HG02623 (cell line): ENCODE results near the gene HOXD4.

Experiments used
- ATAC-seq: cut with Tn5 transposase; IDR thresholded peaks from one replicate; pipeline ENCODE4 v1.9.1; 2021; ENCODE audit warnings: moderate library complexity; ENCODE audit not compliant: unreplicated experiment

The HOXD4 gene

GRCh38 chr2:176114120-176114929, 37.0 kb upstream of the HOXD4 start:
- no peak for ATAC-seq

GRCh38 chr2:176114930-176115625, 36.3 kb upstream of the HOXD4 start:
- no peak for ATAC-seq

- ATAC-seq, result no peak
Observed at GRCh38 chr2:176115883-176116813, 35.2 kb upstream of the HOXD4 start, which contains the start of gene HOXD10. Gene HOXD10 (plus strand): TSS chr2:176116778. CDS start chr2:176116834, 56 bp downstream.

- no peak for ATAC-seq
Observed at GRCh38 chr2:176117162-176117822, 34.1 kb upstream of the HOXD4 start.

GRCh38 chr2:176117823-176118371, 33.5 kb upstream of the HOXD4 start:
- ATAC-seq, result no peak

GRCh38 chr2:176118601-176119339, 32.6 kb upstream of the HOXD4 start:
- ATAC-seq, result no peak

- ATAC-seq, result no peak
Observed at GRCh38 chr2:176120364-176121189, 30.8 kb upstream of the HOXD4 start.

- ATAC-seq, result no peak
Observed at GRCh38 chr2:176121190-176122051, 29.9 kb upstream of the HOXD4 start.

- no peak for ATAC-seq
Observed at GRCh38 chr2:176122052-176122682, 29.2 kb upstream of the HOXD4 start.

- no peak for ATAC-seq
Observed at GRCh38 chr2:176122683-176123410, 28.5 kb upstream of the HOXD4 start, which contains the start of gene HOXD9. Gene HOXD9 (plus strand): TSS chr2:176122719. CDS start chr2:176122769, 50 bp downstream.

GRCh38 chr2:176123411-176124109, 27.8 kb upstream of the HOXD4 start:
- no peak for ATAC-seq

GRCh38 chr2:176124110-176124946, 27.0 kb upstream of the HOXD4 start:
- ATAC-seq, result no peak

GRCh38 chr2:176124947-176125771, 26.2 kb upstream of the HOXD4 start:
- ATAC-seq, result no peak

GRCh38 chr2:176125772-176126054, 25.6 kb upstream of the HOXD4 start:
- no peak for ATAC-seq
